Activated CD8-positive, alpha-beta memory T cell treated with anti-CD3 and anti-CD28 coated beads, Interleukin-2, amount 10 ng/mL, durations not matched to agents 7 days and 5 days (primary cell): ENCODE data around the gene LRMDA. TPM values are rescaled to one million over a fixed set of nuclear protein-coding genes. Genes with fewer than 3 reads are reported as not detected.

Source experiments
- microRNA-seq: library from miRNA; unstranded; fragments of <30 nt; microRNA quantifications from one replicate; pipeline ENCODE4 v1.2.0, GENCODE V29; 2022
- total RNA-seq, 2 experiments: library from RNA; stranded (reverse); gene quantifications; one replicate each; pipeline ENCODE4 v1.2.3, GENCODE V29; 2021

LRMDA gene
- total RNA-seq, 2 experiments from 2014 or later: not detected

Small RNA genes within 50 kb of the gene (microRNA-seq; reads per million reads assigned to microRNA genes)
- not detected for gene MIR606

Other genes starting within 250 kb of the LRMDA start
- 100 to 1,000 TPM; 136 to 156 TPM for gene VDAC2, start 220.8 kb upstream of the LRMDA start, total RNA-seq
- gene COMTD1, start 195.7 kb upstream of the LRMDA start, total RNA-seq: 10 to 100 TPM; 39.8 to 43.2 TPM
- gene ZNF503, start 29.9 kb upstream of the LRMDA start, total RNA-seq: under 1 TPM; 0.35 to 0.80 TPM